ENCODE results near the gene DOCK4.

The DOCK4 gene

DNA sequence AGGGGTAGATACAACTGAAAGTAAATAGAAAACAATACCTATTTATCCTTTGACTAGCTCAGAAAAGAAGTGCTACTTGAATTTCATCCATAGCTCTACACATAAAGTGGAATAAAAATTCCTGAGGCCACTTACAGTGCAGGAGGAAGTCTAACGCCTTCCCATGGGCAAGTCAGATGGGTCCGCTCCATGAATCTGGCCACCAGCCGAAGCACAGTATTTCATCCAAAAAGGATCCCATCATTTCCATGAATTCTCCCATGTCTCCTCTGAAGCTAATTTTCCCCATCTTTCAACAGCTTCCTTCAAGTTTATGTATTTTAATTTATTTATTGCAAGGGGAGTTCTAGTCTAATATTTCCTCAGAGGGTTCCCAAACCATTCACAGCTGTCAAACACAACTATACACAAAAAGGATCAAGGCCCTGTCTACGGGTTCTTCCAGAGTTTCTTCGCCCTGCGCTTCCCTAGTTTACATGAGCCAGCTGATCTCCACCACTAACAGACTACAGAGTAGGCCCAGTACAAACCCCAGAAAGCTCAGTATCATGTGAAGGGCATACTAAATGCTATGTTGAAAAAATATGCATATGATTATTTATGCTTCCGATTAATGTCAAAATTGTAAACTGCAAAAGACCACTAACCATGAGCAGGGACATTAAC, 184.7 kb downstream of the DOCK4 start:
- no peaks in the 10 kb centered on the region for H3K27me3 ChIP-seq (ENCODE audit: control insufficient read depth in 2 of 2, insufficient read depth in 2 of 2, low read length in 2 of 2)
- H3K4me1 ChIP-seq (ENCODE audit: control insufficient read depth in 2 of 2, insufficient read depth in 2 of 2, low read length in 2 of 2): peaks cover 6 to 7% of the 10 kb centered on the region in 2 donors
- no peak overlapping the region for H3K27ac ChIP-seq (ENCODE audit: low read depth in 2 of 2, low read length in 2 of 2)
- H3K9me3 ChIP-seq (ENCODE audit: control insufficient read depth in 2 of 2, low read length in 2 of 2): no peaks in the 10 kb centered on the region
- H3K4me3 ChIP-seq (ENCODE audit: low read length in 2 of 2): no peak overlapping the region
- no peak overlapping the region for H3K9ac ChIP-seq (ENCODE audit: low read depth in 1 of 2, low read length in 2 of 2)
- no peaks in the 10 kb centered on the region for H3K36me3 ChIP-seq (ENCODE audit: control insufficient read depth in 2 of 2, insufficient read depth in 2 of 2, low read length in 2 of 2)

DNA sequence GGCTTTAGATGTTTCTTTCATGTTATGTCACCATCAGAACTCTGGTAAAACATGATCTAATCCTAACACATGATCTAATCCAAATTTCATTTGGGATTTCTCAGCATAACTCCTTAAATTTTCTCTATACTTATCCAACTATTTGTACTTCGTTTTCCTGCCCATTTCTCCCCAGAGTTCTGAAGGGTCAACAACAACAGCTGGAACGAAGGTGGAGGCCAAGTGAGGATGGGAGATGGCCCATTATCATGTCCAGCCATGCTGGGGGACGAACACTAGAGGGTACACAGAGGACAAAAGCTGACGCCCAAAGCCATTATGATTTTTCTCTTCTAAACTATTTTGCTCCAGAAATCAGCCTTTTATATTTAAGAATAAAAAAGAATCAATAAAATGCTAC, 185.4 kb downstream of the DOCK4 start:
- no peak overlapping the region for H3K9ac ChIP-seq (ENCODE audit: low read depth in 1 of 2, low read length in 2 of 2)
- peaks cover 6 to 7% of the 10 kb centered on the region in 2 donors for H3K4me1 ChIP-seq (ENCODE audit: control insufficient read depth in 2 of 2, insufficient read depth in 2 of 2, low read length in 2 of 2)
- H3K27ac ChIP-seq (ENCODE audit: low read depth in 2 of 2, low read length in 2 of 2): no peak overlapping the region
- no peaks in the 10 kb centered on the region for H3K36me3 ChIP-seq (ENCODE audit: control insufficient read depth in 2 of 2, insufficient read depth in 2 of 2, low read length in 2 of 2)
- H3K9me3 ChIP-seq (ENCODE audit: control insufficient read depth in 2 of 2, low read length in 2 of 2): no peaks in the 10 kb centered on the region
- H3K27me3 ChIP-seq (ENCODE audit: control insufficient read depth in 2 of 2, insufficient read depth in 2 of 2, low read length in 2 of 2): no peaks in the 10 kb centered on the region
- no peak overlapping the region for H3K4me3 ChIP-seq (ENCODE audit: low read length in 2 of 2)

DNA sequence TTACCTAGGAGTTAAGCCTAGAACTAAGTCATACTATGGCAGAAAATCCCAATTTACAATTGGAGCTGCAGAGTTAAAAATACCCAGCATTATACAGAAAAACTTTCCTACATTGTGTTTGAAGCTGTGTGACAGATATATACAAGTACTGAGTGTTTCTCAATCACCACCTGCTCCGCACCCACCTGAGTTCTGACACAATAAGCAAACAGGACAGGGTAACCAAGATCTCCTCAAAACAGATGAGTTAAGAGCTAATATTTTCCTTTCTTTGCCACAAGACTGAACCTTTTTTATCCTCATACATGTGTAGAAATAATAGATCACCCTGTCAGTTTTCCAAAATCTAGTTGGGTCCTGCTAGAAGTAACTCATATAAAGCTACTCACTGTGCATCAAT, 186.3 kb downstream of the DOCK4 start:
- no peaks in the 10 kb centered on the region for H3K36me3 ChIP-seq (ENCODE audit: control insufficient read depth in 2 of 2, insufficient read depth in 2 of 2, low read length in 2 of 2)
- no peak overlapping the region for H3K27ac ChIP-seq (ENCODE audit: low read depth in 2 of 2, low read length in 2 of 2)
- no peak overlapping the region for H3K9ac ChIP-seq (ENCODE audit: low read depth in 1 of 2, low read length in 2 of 2)
- no peaks in the 10 kb centered on the region for H3K9me3 ChIP-seq (ENCODE audit: control insufficient read depth in 2 of 2, low read length in 2 of 2)
- no peak overlapping the region for H3K4me3 ChIP-seq (ENCODE audit: low read length in 2 of 2)
- no peaks in the 10 kb centered on the region for H3K27me3 ChIP-seq (ENCODE audit: control insufficient read depth in 2 of 2, insufficient read depth in 2 of 2, low read length in 2 of 2)
- peaks cover 6 to 7% of the 10 kb centered on the region in 2 donors for H3K4me1 ChIP-seq (ENCODE audit: control insufficient read depth in 2 of 2, insufficient read depth in 2 of 2, low read length in 2 of 2)

DNA sequence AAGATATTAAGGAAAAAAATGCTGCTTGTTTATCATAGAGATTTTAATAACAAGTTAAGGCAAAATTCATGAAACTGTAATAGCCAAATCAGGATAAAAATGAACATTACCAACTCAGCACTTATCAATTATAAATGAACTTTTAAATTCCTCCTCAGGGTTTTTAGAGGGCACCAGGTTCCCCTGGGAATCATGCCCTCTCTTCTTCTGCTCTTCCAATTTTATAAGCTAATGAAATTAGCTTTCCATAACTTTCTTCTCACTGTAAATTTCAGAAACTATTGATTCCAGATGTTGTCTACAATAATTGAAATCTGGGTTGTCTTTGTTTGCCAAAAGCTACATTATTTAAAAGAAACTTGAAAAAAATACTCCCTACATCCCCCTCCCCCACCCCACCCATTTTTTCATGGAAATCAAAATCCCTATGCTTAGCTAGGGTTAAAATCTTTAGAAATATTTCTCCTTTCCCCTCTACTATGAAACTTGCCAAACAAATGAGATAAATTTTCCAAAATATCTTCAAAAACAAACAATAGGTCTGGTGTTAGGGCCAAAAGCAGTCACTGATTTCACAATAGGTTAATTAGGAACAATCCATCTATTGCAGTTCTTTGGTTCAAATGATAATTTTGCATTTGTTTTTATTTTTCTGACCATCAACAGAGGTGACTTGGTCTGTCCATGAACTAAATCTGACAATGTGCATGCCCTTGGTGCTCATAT, 187.7 kb downstream of the DOCK4 start:
- H3K27me3 ChIP-seq (ENCODE audit: control insufficient read depth in 2 of 2, insufficient read depth in 2 of 2, low read length in 2 of 2): no peaks in the 10 kb centered on the region
- no peak overlapping the region for H3K9ac ChIP-seq (ENCODE audit: low read depth in 1 of 2, low read length in 2 of 2)
- no peak overlapping the region for H3K4me3 ChIP-seq (ENCODE audit: low read length in 2 of 2)
- H3K27ac ChIP-seq (ENCODE audit: low read depth in 2 of 2, low read length in 2 of 2): no peak overlapping the region
- H3K36me3 ChIP-seq (ENCODE audit: control insufficient read depth in 2 of 2, insufficient read depth in 2 of 2, low read length in 2 of 2): no peaks in the 10 kb centered on the region
- peaks cover 6 to 7% of the 10 kb centered on the region in 2 donors for H3K4me1 ChIP-seq (ENCODE audit: control insufficient read depth in 2 of 2, insufficient read depth in 2 of 2, low read length in 2 of 2)
- H3K9me3 ChIP-seq (ENCODE audit: control insufficient read depth in 2 of 2, low read length in 2 of 2): no peaks in the 10 kb centered on the region

- Histone ChIP-seq H3K36me3 (ENCODE audit: control insufficient read depth in 2 of 2, insufficient read depth in 2 of 2, low read length in 2 of 2) (no peaks in the 10 kb centered on the region), H3K9ac (ENCODE audit: low read depth in 1 of 2, low read length in 2 of 2) (no peak overlapping the region), H3K4me1 (ENCODE audit: control insufficient read depth in 2 of 2, insufficient read depth in 2 of 2, low read length in 2 of 2) (no peaks in the 10 kb centered on the region), H3K4me3 (ENCODE audit: low read length in 2 of 2) (no peak overlapping the region), H3K9me3 (ENCODE audit: control insufficient read depth in 2 of 2, low read length in 2 of 2) (no peaks in the 10 kb centered on the region), H3K27ac (ENCODE audit: low read depth in 2 of 2, low read length in 2 of 2) (no peak overlapping the region), H3K27me3 (ENCODE audit: control insufficient read depth in 2 of 2, insufficient read depth in 2 of 2, low read length in 2 of 2) (no peaks in the 10 kb centered on the region)
These were observed 191.1 kb downstream of the DOCK4 start for GRCh38 chr7:112015146-112015545.

DNA sequence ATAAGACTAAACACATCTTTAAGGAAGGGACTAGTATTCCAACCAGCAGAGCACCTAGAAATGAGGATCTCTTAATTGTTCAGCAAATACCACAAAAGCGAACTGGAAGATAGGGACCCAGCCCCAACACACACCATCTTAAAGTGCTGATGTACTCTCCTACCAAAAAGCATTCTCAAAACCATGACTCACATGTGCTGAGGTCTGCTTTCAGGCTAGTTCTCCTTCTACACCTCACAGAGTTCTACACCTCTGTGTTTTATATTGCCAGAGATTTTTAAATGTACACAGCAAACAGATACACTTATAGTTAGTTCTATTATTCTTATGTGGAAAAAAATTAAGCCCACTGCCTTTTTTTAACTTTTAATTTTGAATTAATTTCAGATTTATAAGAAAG, 191.9 kb downstream of the DOCK4 start:
- H3K36me3 ChIP-seq (ENCODE audit: control insufficient read depth in 2 of 2, insufficient read depth in 2 of 2, low read length in 2 of 2): no peaks in the 10 kb centered on the region
- no peaks in the 10 kb centered on the region for H3K9me3 ChIP-seq (ENCODE audit: control insufficient read depth in 2 of 2, low read length in 2 of 2)
- no peak overlapping the region for H3K4me3 ChIP-seq (ENCODE audit: low read length in 2 of 2)
- H3K27me3 ChIP-seq (ENCODE audit: control insufficient read depth in 2 of 2, insufficient read depth in 2 of 2, low read length in 2 of 2): no peaks in the 10 kb centered on the region
- H3K27ac ChIP-seq (ENCODE audit: low read depth in 2 of 2, low read length in 2 of 2): no peak overlapping the region
- no peak overlapping the region for H3K9ac ChIP-seq (ENCODE audit: low read depth in 1 of 2, low read length in 2 of 2)
- H3K4me1 ChIP-seq (ENCODE audit: control insufficient read depth in 2 of 2, insufficient read depth in 2 of 2, low read length in 2 of 2): no peaks in the 10 kb centered on the region

DNA sequence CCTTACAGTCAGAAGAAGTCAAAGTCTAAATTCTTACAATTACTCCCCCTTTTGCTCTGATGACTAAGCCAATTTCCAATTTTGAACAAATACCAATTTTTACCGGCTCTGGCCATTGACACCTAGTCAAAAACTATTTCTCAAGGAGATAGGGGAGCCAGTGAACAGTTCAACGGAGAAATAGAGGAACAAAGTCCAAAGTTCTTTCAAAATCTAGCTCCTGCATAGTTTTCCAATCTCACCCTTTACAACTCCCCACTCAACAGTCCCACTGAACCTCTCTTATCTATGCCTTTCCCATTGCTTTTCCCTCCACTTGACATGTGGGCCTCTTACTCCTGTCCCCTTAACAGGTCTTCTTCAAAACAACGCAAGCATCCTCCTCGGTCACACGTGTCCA, 192.9 kb downstream of the DOCK4 start:
- H3K36me3 ChIP-seq (ENCODE audit: control insufficient read depth in 2 of 2, insufficient read depth in 2 of 2, low read length in 2 of 2): no peaks in the 10 kb centered on the region
- H3K9me3 ChIP-seq (ENCODE audit: control insufficient read depth in 2 of 2, low read length in 2 of 2): no peaks in the 10 kb centered on the region
- H3K27me3 ChIP-seq (ENCODE audit: control insufficient read depth in 2 of 2, insufficient read depth in 2 of 2, low read length in 2 of 2): no peaks in the 10 kb centered on the region
- H3K9ac ChIP-seq (ENCODE audit: low read depth in 1 of 2, low read length in 2 of 2): no peak overlapping the region
- no peak overlapping the region for H3K4me3 ChIP-seq (ENCODE audit: low read length in 2 of 2)
- H3K27ac ChIP-seq (ENCODE audit: low read depth in 2 of 2, low read length in 2 of 2): no peak overlapping the region
- no peaks in the 10 kb centered on the region for H3K4me1 ChIP-seq (ENCODE audit: control insufficient read depth in 2 of 2, insufficient read depth in 2 of 2, low read length in 2 of 2)

DNA sequence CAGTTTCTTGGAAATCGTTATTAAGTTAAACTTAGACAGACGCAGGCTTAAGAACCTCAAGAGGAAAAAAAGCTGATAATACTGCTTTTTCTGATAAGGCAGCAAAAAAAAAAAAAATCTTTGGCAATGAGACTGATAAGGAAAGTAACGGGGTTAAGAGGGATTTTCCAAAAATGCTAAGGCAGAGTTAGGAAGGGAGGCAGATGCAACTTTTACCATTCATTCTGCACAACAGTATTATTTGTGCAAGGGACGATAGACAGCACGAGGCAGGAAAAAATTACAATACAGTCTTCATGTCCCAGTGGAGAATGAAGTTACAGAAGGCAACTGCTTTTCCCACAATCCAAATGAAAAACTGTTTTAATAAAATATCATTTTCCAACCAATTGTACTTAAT, 194.0 kb downstream of the DOCK4 start:
- no peaks in the 10 kb centered on the region for H3K4me1 ChIP-seq (ENCODE audit: control insufficient read depth in 2 of 2, insufficient read depth in 2 of 2, low read length in 2 of 2)
- no peak overlapping the region for H3K27ac ChIP-seq (ENCODE audit: low read depth in 2 of 2, low read length in 2 of 2)

DNA sequence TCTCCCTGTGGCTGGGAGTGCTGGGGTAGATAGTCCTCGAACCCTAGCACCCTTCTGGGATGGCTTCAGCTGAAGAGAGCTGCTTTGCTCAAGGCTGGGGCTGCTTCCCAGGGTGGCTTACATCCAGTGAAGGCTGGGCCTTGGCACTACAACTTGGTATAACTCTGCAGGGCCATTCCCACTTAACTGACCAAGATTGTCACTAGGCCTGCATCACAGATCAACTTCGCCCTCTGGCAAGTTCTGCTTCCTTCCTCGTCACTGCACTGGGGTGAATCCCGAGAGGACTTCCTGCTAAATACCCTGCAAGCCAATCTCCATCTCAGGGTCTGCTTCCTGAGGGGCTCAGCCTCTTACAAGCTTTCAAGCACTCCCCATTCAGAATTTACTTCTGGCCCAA, 195.2 kb downstream of the DOCK4 start:
- no peak overlapping the region for H3K9ac ChIP-seq (ENCODE audit: low read depth in 1 of 2, low read length in 2 of 2)
- H3K36me3 ChIP-seq (ENCODE audit: control insufficient read depth in 2 of 2, insufficient read depth in 2 of 2, low read length in 2 of 2): no peaks in the 10 kb centered on the region
- H3K9me3 ChIP-seq (ENCODE audit: control insufficient read depth in 2 of 2, low read length in 2 of 2): no peaks in the 10 kb centered on the region
- no peak overlapping the region for H3K4me3 ChIP-seq (ENCODE audit: low read length in 2 of 2)
- H3K27me3 ChIP-seq (ENCODE audit: control insufficient read depth in 2 of 2, insufficient read depth in 2 of 2, low read length in 2 of 2): no peaks in the 10 kb centered on the region
- no peaks in the 10 kb centered on the region for H3K4me1 ChIP-seq (ENCODE audit: control insufficient read depth in 2 of 2, insufficient read depth in 2 of 2, low read length in 2 of 2)
- H3K27ac ChIP-seq (ENCODE audit: low read depth in 2 of 2, low read length in 2 of 2): no peak overlapping the region

More for the DNA sequence above, 194.0 kb downstream of the DOCK4 start:
- Histone ChIP-seq H3K9ac (ENCODE audit: low read depth in 1 of 2, low read length in 2 of 2) (no peak overlapping the region), H3K9me3 (ENCODE audit: control insufficient read depth in 2 of 2, low read length in 2 of 2) (no peaks in the 10 kb centered on the region), H3K27me3 (ENCODE audit: control insufficient read depth in 2 of 2, insufficient read depth in 2 of 2, low read length in 2 of 2) (no peaks in the 10 kb centered on the region), H3K36me3 (ENCODE audit: control insufficient read depth in 2 of 2, insufficient read depth in 2 of 2, low read length in 2 of 2) (no peaks in the 10 kb centered on the region), H3K4me3 (ENCODE audit: low read length in 2 of 2) (no peak overlapping the region)

DNA sequence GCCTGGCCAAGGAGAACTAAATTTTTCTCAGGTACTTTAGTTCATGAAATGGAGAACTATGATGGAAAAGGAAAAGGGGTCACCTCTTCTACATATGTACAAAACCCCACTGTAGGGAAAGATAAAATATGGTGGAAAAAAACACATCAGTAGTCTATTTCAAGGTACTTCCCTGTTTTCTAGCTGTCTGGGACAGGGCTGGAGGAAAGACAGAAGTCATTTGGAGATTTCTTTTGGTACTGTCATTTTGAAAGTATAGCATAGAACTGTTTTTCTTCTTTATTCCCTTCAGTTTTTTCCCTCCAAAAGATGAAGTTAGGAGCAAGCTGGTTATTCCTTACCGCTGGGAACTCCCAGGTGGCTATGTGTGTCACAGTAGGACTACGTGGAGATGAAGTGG, 196.1 kb downstream of the DOCK4 start:
- H3K36me3 ChIP-seq (ENCODE audit: control insufficient read depth in 2 of 2, insufficient read depth in 2 of 2, low read length in 2 of 2): no peaks in the 10 kb centered on the region
- peaks cover 0 to 4% of the 10 kb centered on the region in 2 donors for H3K4me1 ChIP-seq (ENCODE audit: control insufficient read depth in 2 of 2, insufficient read depth in 2 of 2, low read length in 2 of 2)
- H3K27ac ChIP-seq (ENCODE audit: low read depth in 2 of 2, low read length in 2 of 2): no peak overlapping the region
- H3K27me3 ChIP-seq (ENCODE audit: control insufficient read depth in 2 of 2, insufficient read depth in 2 of 2, low read length in 2 of 2): no peaks in the 10 kb centered on the region
- H3K4me3 ChIP-seq (ENCODE audit: low read length in 2 of 2): no peak overlapping the region
- H3K9ac ChIP-seq (ENCODE audit: low read depth in 1 of 2, low read length in 2 of 2): no peak overlapping the region
- H3K9me3 ChIP-seq (ENCODE audit: control insufficient read depth in 2 of 2, low read length in 2 of 2): no peaks in the 10 kb centered on the region

All from mucosa of rectum (tissue), 2 donors.